ENCODE data around the gene KDM4D.
"Not testable (repeated sequence)": the region's sequence is repeated elsewhere in the genome, so short reads cannot be mapped to it uniquely, and the experiment has no call there.

Gene KDM4D

GRCh38 chr11:94988748-94989147 is 15.2 kb downstream of the KDM4D start:
- peak; percentile 76 for ATAC-seq
- no peak for DNase-seq (ENCODE audit: low spot score in 2 of 2)
- no peak overlapping the region for H3K27ac Mint-ChIP-seq
- H3K9me3 Mint-ChIP-seq, result no peaks in the 10 kb centered on the region
- no peaks in the 10 kb centered on the region for H3K4me1 Mint-ChIP-seq
- H3K4me3 Mint-ChIP-seq, result no peak overlapping the region
- H3K36me3 Mint-ChIP-seq, result no peaks in the 10 kb centered on the region

DNA sequence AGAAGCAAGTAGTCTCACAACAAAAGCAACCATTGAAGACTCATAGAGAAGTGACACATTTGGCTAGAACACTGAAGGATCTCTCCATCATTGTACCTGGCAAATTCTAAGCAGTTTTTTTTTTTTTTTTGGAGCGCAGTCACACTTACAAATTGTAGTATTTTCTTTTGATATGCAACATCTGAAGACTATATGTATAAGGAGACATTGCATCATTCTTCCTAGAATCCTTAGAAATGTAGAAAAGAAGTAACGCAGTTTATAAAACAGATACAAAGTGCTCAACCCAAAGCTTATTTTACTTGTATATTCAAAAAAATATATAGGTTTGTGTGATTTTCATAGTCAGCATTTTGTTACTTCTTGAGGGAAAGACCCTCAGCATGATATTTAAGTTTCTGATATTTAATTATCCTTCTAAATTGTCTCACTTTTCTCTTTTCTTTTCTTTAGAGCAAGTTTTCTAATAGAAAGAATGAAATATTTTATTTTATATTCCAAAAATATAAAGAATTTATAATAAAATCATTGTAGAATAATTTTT is 20.0 kb downstream of the KDM4D start:
- DNase-seq (ENCODE audit: low spot score in 2 of 2) (no peak), ATAC-seq (no peak)
- no peaks in the 10 kb centered on the region for H3K9me3 Mint-ChIP-seq
- no peak overlapping the region for H3K4me3 Mint-ChIP-seq
- H3K27ac Mint-ChIP-seq, result no peak overlapping the region
- H3K36me3 Mint-ChIP-seq, result no peaks in the 10 kb centered on the region
- no peaks in the 10 kb centered on the region for H3K4me1 Mint-ChIP-seq

- H3K4me3 Mint-ChIP-seq, result no peak overlapping the region
- no peak overlapping the region for H3K27ac Mint-ChIP-seq
- H3K36me3 Mint-ChIP-seq, result no peaks in the 10 kb centered on the region
- H3K4me1 Mint-ChIP-seq, result no peaks in the 10 kb centered on the region
- DNase-seq (ENCODE audit: low spot score in 2 of 2) (no peak), ATAC-seq (no peak)
- no peaks in the 10 kb centered on the region for H3K9me3 Mint-ChIP-seq
Measured at GRCh38 chr11:94997437-94997836, 23.9 kb downstream of the KDM4D start.

- Mint-ChIP-seq H3K4me1 (no peaks in the 10 kb centered on the region), H3K27ac (no peak overlapping the region), H3K9me3 (no peaks in the 10 kb centered on the region)
Measured at GRCh38 chr11:94998285-94998684, 24.8 kb downstream of the KDM4D start.

GRCh38 chr11:95003716-95004115 is 30.2 kb downstream of the KDM4D start:
- no peak for ATAC-seq
- no peaks in the 10 kb centered on the region for H3K9me3 Mint-ChIP-seq
- H3K36me3 Mint-ChIP-seq, result no peaks in the 10 kb centered on the region
- DNase-seq (ENCODE audit: low spot score in 2 of 2), result no peak
- no peak overlapping the region for H3K27ac Mint-ChIP-seq
- H3K4me1 Mint-ChIP-seq, result no peaks in the 10 kb centered on the region
- H3K4me3 Mint-ChIP-seq, result no peak overlapping the region

More at GRCh38 chr11:94998285-94998684, 24.8 kb downstream of the KDM4D start:
- DNase-seq (ENCODE audit: low spot score in 2 of 2) (no peak), ATAC-seq (no peak)
- H3K36me3 Mint-ChIP-seq, result no peaks in the 10 kb centered on the region
- H3K4me3 Mint-ChIP-seq, result no peak overlapping the region

GRCh38 chr11:95005642-95006041 is 32.1 kb downstream of the KDM4D start:
- no peak for ATAC-seq
- Mint-ChIP-seq H3K4me1 (no peaks in the 10 kb centered on the region), H3K27ac (no peak overlapping the region), H3K36me3 (no peaks in the 10 kb centered on the region), H3K9me3 (no peaks in the 10 kb centered on the region), H3K4me3 (no peak overlapping the region)
- DNase-seq (ENCODE audit: low spot score in 2 of 2), result no peak

DNA sequence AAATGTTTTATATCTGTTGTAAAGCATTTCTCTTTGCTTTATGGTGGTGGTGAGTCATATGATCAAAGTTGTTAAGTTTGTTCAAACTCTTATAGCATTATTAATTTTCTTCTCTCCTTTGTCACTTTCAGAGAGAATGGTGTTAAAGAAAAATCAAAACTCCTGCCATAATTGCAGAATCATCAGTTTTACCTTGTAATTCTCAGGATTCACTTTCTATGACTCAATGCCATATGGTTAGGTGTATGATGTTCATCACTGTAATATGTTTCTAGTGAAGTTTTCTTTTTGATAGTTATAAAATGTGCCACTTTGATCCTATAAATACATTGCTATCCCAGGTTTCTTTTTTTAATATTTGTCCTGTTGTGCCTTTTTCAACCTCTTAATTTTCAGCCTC is 37.9 kb downstream of the KDM4D start:
- no peaks in the 10 kb centered on the region for H3K9me3 Mint-ChIP-seq
- H3K27ac Mint-ChIP-seq, result no peak overlapping the region

DNA sequence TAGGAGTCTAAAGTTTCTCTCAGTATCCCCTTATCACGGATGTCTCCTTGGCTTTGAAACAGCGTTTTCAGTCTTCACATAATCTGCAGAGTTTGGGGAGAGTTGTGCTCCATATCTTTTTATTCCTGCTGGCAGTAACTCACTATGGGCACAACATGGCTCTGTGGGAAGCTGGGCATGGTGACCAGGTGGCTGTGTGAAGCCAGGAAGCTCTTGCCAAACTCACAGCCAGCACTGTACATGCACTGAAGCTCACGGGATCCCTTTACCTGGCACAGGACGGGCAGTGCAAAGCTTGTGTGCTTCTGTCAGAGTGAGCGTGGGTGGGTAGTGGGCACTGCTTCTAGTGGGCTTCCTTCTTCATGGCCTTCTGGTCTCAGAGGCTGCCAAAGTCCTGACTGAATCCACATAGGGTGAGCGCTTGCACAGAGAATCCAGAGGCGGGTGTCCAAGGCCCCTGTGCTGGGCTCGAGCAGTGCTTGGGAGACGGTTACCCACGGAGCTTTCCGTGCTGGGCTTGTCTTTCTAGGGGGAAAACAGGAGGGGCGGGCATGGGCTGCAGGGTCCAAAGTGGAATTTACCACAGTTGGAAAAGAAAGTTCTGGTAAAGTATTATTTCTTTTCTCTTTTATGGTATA is 40.8 kb downstream of the KDM4D start:
- H3K4me1 Mint-ChIP-seq, result no peaks in the 10 kb centered on the region
- no peak overlapping the region for H3K27ac Mint-ChIP-seq
- DNase-seq (ENCODE audit: low spot score in 2 of 2) (no peak), ATAC-seq (no peak)
- H3K9me3 Mint-ChIP-seq, result no peaks in the 10 kb centered on the region
- H3K4me3 Mint-ChIP-seq, result no peak overlapping the region
- H3K36me3 Mint-ChIP-seq, result no peaks in the 10 kb centered on the region

More for the DNA sequence above, 37.9 kb downstream of the KDM4D start:
- Mint-ChIP-seq H3K36me3 (no peaks in the 10 kb centered on the region), H3K4me3 (no peak overlapping the region), H3K4me1 (no peaks in the 10 kb centered on the region)
- no peak for DNase-seq (ENCODE audit: low spot score in 2 of 2)
- ATAC-seq, result no peak

DNA sequence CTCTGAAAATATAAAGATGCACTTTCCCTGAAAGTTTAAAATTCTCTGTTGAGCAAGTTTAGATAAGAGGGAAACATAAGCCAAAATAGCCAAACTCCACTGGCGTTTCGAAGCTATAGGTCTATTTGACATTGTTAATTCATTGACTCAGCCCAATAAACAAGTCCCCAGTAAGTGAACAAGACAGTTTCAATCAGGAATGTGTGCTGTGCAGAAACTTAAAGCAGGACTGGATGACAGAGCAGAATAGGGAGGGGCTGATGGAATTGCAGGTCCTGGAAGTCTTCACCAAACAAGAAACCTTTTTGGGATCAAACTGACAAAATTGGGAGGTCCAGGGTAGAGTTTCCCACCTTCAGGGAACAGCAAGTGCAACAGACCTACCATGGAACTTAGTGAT is 42.6 kb downstream of the KDM4D start:
- Mint-ChIP-seq H3K36me3 (no peaks in the 10 kb centered on the region), H3K4me3 (no peak overlapping the region), H3K27ac (no peak overlapping the region), H3K9me3 (no peaks in the 10 kb centered on the region), H3K4me1 (no peaks in the 10 kb centered on the region)
- ATAC-seq, result no peak
- no peak for DNase-seq (ENCODE audit: low spot score in 2 of 2)

DNA sequence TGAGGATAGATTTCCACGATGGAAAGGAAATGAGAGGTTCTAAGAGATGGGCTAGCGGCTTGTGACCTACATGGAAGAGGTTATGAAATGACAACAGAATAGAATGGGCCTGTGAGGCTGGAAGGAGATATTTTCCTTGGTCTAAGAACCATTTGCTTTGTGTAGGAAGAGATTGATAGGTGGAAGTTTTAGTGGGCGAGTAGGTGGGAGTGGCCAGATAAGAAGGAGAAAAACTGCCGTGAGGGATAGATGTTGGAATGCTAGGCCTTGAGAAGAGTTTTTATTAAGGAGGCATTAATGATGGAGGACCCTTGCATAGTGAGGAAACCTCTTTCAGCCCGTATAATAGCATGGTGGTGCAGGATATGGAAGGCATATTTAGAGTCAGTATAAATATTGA is 48.0 kb downstream of the KDM4D start:
- not testable (repeated sequence) for H3K9me3 Mint-ChIP-seq; H3K4me1 Mint-ChIP-seq; H3K36me3 Mint-ChIP-seq; H3K27ac Mint-ChIP-seq; H3K4me3 Mint-ChIP-seq; DNase-seq (ENCODE audit: low spot score in 2 of 2); ATAC-seq

DNA sequence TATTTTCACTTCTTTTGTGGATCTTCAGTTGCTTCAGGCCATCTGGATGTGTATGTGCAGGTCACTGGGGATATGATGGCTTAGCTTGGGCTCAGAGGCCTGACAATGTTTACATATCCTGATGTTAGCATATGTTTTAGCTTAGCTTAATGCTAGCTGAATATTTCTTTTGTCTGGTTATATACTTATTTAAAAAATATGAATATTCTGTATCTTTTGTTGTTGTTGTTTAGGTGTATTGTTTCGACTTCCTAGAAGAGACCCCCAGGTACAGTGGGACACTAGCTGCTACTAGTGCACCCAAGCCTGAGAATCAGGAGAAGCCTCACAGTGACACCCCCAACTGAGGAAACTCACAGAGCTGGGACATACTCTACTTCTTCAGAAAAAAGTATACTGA is 51.4 kb downstream of the KDM4D start, which contains the start of gene KDM4E:
TSS of gene KDM4E (plus strand) at position 301 of the 400 bp plus-strand sequence. CDS start 300 bp downstream, outside the sequence.
- Mint-ChIP-seq H3K4me3 (no peak within 1 kb of the TSS), H3K4me1 (no peaks in the 10 kb centered on the region), H3K9me3 (no peaks in the 10 kb centered on the region), H3K36me3 (no peaks in the 10 kb centered on the region), H3K27ac (no peak within 1 kb of the TSS)
- ATAC-seq, result no peak
- no peak for DNase-seq (ENCODE audit: low spot score in 2 of 2)

- DNase-seq (ENCODE audit: low spot score in 2 of 2); H3K36me3 Mint-ChIP-seq; H3K27ac Mint-ChIP-seq; ATAC-seq; H3K4me1 Mint-ChIP-seq; H3K9me3 Mint-ChIP-seq; H3K4me3 Mint-ChIP-seq: not testable (repeated sequence)
Measured at GRCh38 chr11:95025594-95025993, 52.1 kb downstream of the KDM4D start.

DNA sequence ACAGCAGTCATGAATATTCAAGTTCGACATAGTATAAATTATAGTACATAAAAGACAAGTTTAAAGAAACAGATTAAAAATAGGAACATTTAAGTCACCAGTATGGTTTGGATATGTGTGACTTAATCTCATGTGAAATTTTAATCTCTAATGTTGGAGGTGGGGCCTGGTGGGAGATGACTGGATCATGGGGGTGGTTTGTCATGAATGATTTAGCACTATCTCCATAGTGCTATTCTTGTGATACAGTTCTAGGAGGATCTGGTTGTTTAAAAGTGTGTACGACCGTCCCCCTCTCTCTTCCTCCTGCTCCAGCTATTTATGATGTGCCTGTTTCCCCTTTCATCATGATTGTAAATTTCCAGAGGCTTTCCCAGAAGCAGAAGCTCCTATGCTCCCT is 54.8 kb downstream of the KDM4D start:
- H3K9me3 Mint-ChIP-seq, result no peaks in the 10 kb centered on the region
- H3K36me3 Mint-ChIP-seq, result no peaks in the 10 kb centered on the region
- no peak for DNase-seq (ENCODE audit: low spot score in 2 of 2)
- ATAC-seq, result no peak
- no peak overlapping the region for H3K4me3 Mint-ChIP-seq
- H3K27ac Mint-ChIP-seq, result no peak overlapping the region
- no peaks in the 10 kb centered on the region for H3K4me1 Mint-ChIP-seq

GRCh38 chr11:95033051-95033450 is 59.5 kb downstream of the KDM4D start:
- DNase-seq (ENCODE audit: low spot score in 2 of 2), result no peak
- Mint-ChIP-seq H3K4me3 (no peak overlapping the region), H3K36me3 (no peaks in the 10 kb centered on the region), H3K9me3 (no peaks in the 10 kb centered on the region), H3K4me1 (no peaks in the 10 kb centered on the region), H3K27ac (no peak overlapping the region)
- no peak for ATAC-seq

DNA sequence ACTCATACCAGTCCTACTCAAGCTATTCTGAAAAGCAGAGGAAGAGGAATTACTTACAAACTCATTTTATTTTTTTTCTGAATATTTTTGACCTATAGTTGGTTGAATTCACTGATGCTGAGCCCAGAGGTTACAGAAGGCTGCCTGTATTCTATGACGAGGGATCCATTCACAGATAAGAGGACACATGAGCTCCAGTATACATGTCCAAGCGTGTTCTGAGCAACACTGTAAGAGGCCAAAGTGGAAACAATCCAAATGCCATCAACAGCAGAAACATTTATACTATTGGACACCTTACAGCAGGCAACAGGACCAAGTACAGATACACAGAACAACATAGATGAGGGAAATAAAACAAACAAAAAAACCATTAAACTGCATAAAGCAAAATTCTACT is 61.8 kb downstream of the KDM4D start:
- Mint-ChIP-seq H3K4me3 (no peak overlapping the region), H3K36me3 (no peaks in the 10 kb centered on the region), H3K27ac (no peak overlapping the region), H3K9me3 (no peaks in the 10 kb centered on the region), H3K4me1 (no peaks in the 10 kb centered on the region)
- DNase-seq (ENCODE audit: low spot score in 2 of 2) (no peak), ATAC-seq (no peak)

DNA sequence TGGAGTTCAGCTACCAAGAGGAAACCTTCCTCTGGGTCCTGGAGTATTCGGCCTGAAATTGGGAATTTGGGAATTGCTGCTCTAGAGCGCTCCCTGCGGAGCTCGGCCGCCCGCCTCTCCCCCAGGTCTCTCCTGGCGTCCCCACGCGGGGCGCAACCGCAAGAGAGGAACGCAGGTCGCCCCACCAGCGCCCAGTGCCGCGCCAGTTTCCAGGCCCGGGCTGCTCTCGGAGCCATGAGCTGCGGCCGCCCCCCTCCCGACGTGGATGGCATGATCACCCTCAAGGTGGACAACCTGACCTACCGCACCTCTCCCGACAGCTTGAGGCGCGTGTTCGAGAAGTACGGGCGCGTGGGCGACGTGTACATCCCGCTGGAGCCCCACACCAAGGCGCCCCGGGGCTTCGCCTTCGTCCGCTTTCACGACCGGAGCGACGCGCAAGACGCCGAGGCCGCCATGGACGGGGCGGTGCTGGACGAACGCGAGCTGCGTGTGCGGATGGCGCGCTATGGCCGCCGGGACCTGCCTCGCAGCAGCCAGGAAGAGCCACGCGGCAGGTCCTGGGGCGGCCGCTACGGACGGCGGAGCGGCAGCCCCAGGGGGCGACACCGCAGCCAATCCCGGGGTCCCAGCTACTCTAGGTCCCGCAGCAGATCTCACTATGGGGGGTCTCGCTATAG is 64.0 kb downstream of the KDM4D start:
- peak; percentile 39 for ATAC-seq
- peak overlapping the region; percentile 16 for H3K4me3 Mint-ChIP-seq
- H3K36me3 Mint-ChIP-seq, H3K27ac Mint-ChIP-seq, H3K4me1 Mint-ChIP-seq, H3K9me3 Mint-ChIP-seq: not testable (repeated sequence)
- peak in 1 of 2 donors; percentile 46 for DNase-seq (ENCODE audit: low spot score in 2 of 2)

All from stimulated activated effector memory CD8-positive, alpha-beta T cell treated with anti-CD3 and anti-CD28 coated beads, Interleukin-12 subunit alpha, Interleukin-12 subunit beta, amount 100 ng/mL, for 72 hours (primary cell).